ENCODE results near the gene LYPLAL1.

The LYPLAL1 gene
- total RNA-seq, result 13.7 to 14.4 reads per million in 2 experiments

- DNase-seq (ENCODE audit: low read depth), result peak; percentile 79
Observed at GRCh38 chr1:219173758-219174459, at the start of gene LYPLAL1. Gene LYPLAL1, plus strand, starts transcription at chr1:219173878. Its CDS starts 13 bp downstream, at chr1:219173891.

DNA sequence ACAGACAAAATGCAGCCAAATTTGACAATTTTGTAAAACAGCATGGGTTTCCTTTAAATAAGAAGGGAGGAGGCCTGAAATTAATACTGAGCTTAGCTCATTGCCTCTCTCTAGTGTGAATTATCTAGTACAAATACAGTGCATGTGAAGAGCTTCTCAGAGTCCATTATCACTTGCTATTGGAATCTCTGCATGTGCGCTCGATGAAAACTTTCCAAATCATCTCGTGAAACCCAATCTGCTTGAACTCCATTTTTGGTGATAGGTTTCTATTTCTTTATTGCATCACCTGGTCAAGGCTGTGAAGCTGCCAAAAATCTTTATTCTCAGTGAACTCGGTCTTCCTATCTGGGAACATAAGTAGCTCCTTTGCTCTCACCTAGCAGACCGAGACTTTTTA is 49.5 kb upstream of the LYPLAL1 start:
- DNase-seq (ENCODE audit: low read depth), result no peak

GRCh38 chr1:219125342-219125741 is 48.3 kb upstream of the LYPLAL1 start:
- no peak for DNase-seq (ENCODE audit: low read depth)

GRCh38 chr1:219126377-219126776 is 47.3 kb upstream of the LYPLAL1 start:
- DNase-seq (ENCODE audit: low read depth), result no peak

DNA sequence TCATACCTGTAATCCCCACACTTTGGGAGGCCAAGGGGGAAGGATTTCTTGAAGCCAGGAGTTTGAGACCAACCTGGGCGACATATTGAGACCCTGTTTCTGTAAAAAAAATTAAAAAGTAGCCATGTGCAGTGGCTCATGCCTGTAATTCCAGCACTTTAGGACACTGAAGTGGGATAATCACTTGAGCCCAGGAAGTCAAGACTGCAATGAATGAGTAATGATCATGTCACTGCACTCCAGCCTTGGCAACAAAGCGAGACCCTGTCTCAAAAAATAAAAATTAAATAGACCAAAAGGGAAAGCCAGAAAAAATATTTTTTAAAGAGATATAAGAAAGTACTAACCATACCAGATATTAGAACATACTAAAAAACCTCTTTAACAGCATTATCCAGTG is 44.7 kb upstream of the LYPLAL1 start:
- no peak for DNase-seq (ENCODE audit: low read depth)

DNA sequence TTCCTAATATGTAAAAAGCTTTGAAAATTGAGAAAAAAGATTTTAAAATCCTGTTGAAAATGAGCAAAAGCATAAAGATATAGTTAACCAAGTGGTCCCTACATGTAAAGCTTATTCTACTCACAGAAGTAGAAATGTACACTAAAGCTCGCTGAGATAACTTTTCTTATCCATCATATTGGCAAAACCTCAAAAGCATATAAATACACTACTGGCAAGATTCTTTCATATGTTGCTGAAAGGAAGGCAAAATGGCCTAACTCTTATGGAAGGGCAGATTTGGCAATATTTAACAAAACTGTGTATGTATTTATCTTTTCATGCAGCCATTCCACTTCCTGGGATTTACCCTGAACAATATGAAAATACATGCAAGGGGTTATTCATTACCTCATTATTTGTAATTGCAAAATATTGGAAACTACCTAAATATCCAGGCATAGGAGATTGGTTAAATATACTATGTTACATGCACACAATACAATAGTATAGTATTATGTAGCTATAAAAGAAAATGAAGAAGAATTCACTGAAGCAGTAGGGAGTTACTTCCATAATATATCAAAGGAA is 43.2 kb upstream of the LYPLAL1 start:
- no peak for DNase-seq (ENCODE audit: low read depth)

DNA sequence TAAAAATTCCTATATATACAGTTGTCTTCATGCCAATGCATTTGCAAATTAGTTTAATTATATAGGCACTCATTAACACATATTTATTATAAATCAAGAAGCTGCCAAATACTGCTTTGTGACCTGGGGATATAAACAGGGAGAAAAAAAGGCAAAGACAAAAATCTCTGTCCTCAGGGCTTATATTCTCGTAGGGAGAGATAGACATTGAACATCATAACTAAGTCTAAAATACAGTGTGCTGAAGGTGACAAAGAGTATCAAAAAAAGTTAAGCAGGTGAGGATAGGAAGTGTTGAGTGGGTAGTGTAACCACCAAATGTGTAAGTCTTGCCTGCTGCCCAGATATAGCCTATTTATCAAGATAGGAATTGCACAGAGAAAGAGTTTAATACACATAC is 40.7 kb upstream of the LYPLAL1 start:
- no peak for DNase-seq (ENCODE audit: low read depth)

GRCh38 chr1:219138747-219139146 is 34.9 kb upstream of the LYPLAL1 start:
- no peak for DNase-seq (ENCODE audit: low read depth)

DNA sequence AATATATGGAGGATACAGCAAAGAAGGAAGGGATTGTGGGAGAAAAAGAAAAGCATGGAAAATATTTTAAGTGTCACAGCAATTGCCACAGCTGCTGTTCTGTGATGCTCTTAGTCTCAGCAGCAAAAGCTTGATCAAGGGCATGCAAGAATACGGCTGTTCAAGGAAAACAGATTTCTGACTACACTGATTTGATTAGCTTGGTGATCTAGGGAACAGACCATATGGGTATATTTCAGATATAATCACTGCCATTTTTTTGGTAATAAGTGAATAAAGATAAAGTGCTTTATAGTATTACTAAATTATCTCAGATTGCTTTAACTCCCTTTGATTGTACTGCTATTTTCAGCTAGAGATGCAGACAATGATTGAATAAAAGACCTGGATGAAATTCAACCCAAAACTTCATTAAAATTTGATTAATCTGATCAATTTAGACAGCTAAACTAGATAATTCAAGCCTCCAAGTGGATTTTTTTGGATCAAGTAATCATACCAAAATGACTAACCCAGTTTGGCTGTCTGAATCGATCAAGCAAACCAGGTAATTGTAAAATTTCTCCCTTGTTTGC is 33.3 kb upstream of the LYPLAL1 start:
- no peak for DNase-seq (ENCODE audit: low read depth)

DNA sequence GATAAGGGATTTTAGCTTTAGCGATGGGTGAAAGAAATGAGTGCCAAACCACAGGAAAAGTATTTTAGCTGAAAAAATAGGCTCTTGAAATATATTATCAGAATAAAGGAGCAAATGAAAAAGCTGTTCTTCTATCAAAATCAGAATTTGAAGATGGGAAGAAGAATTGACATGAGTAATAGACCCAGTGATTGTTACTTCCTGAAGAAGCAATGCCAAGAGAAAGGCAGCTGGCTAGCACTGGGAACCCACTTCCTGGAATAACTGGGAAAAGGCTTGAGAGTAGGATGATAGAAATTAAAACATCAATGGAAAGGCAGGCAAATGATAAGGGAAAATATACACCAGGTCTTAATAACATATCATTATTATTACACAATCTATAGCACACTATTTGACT is 29.9 kb upstream of the LYPLAL1 start:
- DNase-seq (ENCODE audit: low read depth), result no peak

DNA sequence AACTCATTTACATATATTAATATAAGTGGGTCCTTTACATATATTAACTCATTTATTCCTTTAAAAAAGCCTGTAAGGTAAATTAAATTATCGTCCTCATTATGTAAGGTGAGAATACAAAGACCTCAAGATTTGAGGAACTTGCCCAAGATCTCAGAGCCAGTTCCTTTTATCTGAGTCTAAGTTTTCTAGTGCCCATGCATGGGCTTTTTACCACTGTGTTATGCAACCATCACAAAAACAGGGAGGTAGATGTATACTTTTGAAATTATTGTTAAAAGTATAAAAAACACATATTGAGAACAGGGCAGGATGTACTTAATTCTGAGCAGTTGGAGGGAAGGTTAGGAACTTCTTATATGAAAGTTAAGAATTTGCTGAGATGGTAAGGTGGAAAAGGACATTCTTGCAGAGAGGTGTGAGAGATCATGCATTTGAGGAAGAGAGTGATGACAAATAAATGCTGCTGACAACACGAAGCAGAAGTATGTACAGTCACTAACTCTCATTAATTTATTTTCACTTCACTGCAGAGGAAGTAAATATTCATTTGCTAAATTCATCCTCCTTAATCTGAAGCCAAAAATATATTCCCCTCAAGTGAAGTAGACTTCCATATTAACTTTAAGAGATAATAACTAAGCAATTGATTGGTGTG is 28.9 kb upstream of the LYPLAL1 start:
- DNase-seq (ENCODE audit: low read depth), result no peak

GRCh38 chr1:219147571-219148019 is 26.1 kb upstream of the LYPLAL1 start:
- DNase-seq (ENCODE audit: low read depth), result no peak

- no peak for DNase-seq (ENCODE audit: low read depth)
Observed at GRCh38 chr1:219149009-219149577, 24.6 kb upstream of the LYPLAL1 start.

- DNase-seq (ENCODE audit: low read depth), result no peak
Observed at GRCh38 chr1:219149953-219150352, 23.7 kb upstream of the LYPLAL1 start.

DNA sequence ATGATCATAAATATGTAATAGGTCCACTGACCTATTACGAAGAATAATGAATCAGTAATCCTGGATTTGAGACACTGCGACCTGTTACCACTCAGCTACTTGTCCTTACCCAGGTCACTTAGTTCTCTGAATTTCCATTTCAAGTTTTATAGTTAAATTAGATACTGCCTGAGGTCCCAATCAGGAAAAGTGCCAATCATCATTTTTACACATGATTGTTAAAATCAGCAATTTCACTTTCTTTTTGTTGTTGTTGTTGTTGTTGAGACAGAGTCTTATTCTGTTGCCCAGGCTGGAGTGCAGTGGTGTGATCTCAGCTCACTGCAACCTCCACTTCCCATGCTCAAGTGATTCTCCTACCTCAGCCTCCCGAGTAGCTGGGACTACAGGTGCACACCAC is 22.8 kb upstream of the LYPLAL1 start:
- DNase-seq (ENCODE audit: low read depth), result no peak

- DNase-seq (ENCODE audit: low read depth), result no peak
Observed at GRCh38 chr1:219151467-219151866, 22.2 kb upstream of the LYPLAL1 start.

DNA sequence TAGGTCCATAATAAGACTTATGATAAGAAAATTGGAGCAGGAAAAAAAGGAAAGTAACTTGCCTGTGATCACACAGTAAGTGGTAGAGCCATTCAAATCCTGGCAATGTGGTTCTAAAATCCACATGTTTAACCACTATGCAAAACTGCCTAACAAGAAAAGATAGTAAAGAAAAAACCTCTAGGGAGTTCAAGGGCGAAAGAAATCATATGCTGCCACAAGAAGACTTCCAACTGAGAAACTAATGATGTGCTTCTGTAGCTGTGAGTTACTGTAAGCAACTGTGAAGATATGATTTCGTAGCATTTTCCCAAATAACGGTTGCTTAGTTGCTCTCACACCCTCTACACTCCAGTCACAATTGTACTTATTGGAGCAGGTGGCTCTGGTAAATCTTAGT is 20.9 kb upstream of the LYPLAL1 start:
- DNase-seq (ENCODE audit: low read depth), result no peak

GRCh38 chr1:219153723-219154122 is 20.0 kb upstream of the LYPLAL1 start:
- DNase-seq (ENCODE audit: low read depth), result no peak

DNA sequence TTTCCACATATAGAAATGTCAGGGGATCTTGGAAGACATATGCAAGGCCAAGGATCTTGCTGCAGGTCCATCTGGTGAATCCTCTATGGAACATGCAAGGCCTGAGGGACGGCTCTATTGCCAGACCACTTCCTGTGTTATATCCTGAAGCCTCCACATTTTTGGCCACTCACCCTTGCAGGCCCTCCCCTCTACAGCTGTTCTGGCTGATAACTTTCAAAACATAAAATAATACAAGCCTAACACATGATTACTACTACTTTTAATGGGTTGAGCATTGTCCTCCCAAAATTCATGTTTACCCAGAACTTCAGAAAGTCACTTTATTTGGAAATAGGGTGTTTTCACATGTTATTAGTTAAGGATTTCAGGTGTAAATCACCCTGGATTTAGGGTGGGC is 18.5 kb upstream of the LYPLAL1 start:
- DNase-seq (ENCODE audit: low read depth), result no peak

GRCh38 chr1:219159946-219160645 is 13.6 kb upstream of the LYPLAL1 start:
- no peak for DNase-seq (ENCODE audit: low read depth)

- no peak for DNase-seq (ENCODE audit: low read depth)
Observed at GRCh38 chr1:219160967-219161366, 12.7 kb upstream of the LYPLAL1 start.

DNA sequence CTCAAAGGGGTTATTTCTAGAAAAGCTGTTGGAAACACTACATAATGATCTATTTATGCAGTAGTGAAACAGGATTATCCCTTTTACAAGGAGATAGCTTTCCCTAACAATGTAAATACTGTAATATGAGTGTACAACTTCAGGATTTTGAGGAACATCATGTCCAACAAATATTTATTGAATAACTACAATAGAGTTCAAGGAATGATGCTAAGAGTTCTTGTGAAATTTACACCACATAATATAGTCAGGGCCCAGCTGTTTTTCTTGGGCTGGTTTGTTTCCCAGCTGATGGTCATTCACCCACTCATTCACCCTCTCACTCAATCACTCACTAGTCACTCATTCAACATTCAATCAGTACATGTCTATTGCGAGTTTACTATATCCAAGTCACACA is 12.3 kb upstream of the LYPLAL1 start:
- DNase-seq (ENCODE audit: low read depth), result no peak
